Measurements from ENCODE around the gene LMBR1L. TPM values are rescaled to one million over a fixed set of nuclear protein-coding genes. Genes with fewer than 3 reads are reported as not detected.

Gene LMBR1L
- total and polyA plus RNA-seq, 2 of the 13 experiments (the other 11 are each of a cell fraction or from before 2014, with no cell fraction given): 12.2 to 65.9 TPM

DNA sequence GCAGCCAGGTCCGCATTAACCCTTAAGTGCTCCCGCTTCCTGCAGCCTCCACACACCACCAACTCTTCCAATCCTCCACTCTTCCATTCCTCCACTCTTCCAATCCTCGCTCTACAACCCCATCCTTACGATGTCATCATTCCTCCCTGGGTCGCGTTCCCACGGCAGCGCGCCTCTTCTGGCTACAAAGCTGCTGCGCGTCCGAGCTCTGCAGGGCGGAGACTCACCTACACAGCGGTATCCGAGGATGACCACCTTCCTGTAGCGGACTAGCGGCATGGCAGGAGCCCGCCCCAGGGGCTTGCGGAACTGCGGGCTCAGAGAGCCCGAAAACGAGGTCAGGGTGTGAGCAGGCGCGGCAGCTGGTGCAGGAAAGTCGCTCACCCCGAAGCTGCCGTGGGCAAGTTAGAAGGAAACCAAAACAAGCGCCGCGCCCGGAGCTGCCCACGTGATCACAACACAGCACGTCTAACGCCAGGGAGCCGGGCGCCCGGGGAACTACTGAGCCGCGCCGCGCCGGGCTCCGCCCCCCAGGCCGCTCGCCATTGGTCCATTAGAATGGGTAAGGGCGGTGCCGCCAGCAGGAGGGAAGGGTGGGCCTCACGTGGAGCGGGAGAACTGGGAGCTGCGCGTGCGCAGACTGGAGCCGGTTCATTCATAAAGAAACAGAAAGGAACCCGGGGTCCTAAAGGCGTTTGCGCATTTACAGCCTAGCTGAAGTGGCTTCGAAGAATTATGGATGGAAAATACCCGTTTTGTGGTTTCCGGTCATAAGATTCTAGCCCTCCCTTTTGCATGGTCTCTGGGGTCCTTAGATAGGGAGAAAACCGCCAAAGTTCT lies 40.9 kb downstream of the LMBR1L start, which contains the start of gene RHEBL1 (continued):
- TF ChIP-seq SAFB2 (CRISPR knock-in tag; IDR thresholded peaks at IDR 0.05; ENCODE audit: borderline replicate concordance, low read depth) (no peak), RELA (CRISPR knock-in tag; IDR thresholded peaks at IDR 0.05) (no peak), ZNF839 (CRISPR knock-in tag; IDR thresholded peaks at IDR 0.05; ENCODE audit: borderline replicate concordance) (no peak), RBAK (CRISPR knock-in tag; IDR thresholded peaks at IDR 0.05) (no peak), SMAD3 (CRISPR knock-in tag; IDR thresholded peaks at IDR 0.05) (no peak), STAG1 (CRISPR knock-in tag; IDR thresholded peaks at IDR 0.05) (no peak), MAZ (IDR thresholded peaks at IDR 0.05; ENCODE audit: borderline replicate concordance, low read depth, low read length) (peak; percentile 40; the same call in 1 of the 2 replicates), MAZ (CRISPR knock-in tag; IDR thresholded peaks at IDR 0.05; ENCODE audit: low read depth) (peak; percentile 10; the same call in 1 of the 2 replicates), CHCHD3 (CRISPR knock-in tag; IDR thresholded peaks at IDR 0.05) (no peak), MXD1 (CRISPR knock-in tag; IDR thresholded peaks at IDR 0.05) (no peak; the same call in 1 of the 2 replicates), ZNF143 (CRISPR knock-in tag; IDR thresholded peaks at IDR 0.05) (peak; percentile 50; the same call in 1 of the 2 replicates), ZNF605 (CRISPR knock-in tag; IDR thresholded peaks at IDR 0.05) (peak; percentile 91), GPBP1L1 (CRISPR knock-in tag; IDR thresholded peaks at IDR 0.05) (no peak), CHD2 (IDR thresholded peaks at IDR 0.05; ENCODE audit: low read depth, low read length) (no peak)
- TF ChIP-seq, protein P1, sequence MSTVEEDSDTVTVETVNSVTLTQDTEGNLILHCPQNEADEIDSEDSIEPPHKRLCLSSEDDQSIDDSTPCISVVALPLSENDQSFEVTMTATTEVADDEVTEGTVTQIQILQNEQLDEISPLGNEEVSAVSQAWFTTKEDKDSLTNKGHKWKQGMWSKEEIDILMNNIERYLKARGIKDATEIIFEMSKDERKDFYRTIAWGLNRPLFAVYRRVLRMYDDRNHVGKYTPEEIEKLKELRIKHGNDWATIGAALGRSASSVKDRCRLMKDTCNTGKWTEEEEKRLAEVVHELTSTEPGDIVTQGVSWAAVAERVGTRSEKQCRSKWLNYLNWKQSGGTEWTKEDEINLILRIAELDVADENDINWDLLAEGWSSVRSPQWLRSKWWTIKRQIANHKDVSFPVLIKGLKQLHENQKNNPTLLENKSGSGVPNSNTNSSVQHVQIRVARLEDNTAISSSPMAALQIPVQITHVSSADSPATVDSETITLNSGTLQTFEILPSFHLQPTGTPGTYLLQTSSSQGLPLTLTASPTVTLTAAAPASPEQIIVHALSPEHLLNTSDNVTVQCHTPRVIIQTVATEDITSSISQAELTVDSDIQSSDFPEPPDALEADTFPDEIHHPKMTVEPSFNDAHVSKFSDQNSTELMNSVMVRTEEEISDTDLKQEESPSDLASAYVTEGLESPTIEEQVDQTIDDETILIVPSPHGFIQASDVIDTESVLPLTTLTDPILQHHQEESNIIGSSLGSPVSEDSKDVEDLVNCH (CRISPR knock-in tag; IDR thresholded peaks at IDR 0.05): no peak
- TF ChIP-seq, protein P2, sequence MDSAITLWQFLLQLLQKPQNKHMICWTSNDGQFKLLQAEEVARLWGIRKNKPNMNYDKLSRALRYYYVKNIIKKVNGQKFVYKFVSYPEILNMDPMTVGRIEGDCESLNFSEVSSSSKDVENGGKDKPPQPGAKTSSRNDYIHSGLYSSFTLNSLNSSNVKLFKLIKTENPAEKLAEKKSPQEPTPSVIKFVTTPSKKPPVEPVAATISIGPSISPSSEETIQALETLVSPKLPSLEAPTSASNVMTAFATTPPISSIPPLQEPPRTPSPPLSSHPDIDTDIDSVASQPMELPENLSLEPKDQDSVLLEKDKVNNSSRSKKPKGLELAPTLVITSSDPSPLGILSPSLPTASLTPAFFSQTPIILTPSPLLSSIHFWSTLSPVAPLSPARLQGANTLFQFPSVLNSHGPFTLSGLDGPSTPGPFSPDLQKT (CRISPR knock-in tag; IDR thresholded peaks at IDR 0.05; ENCODE audit: borderline replicate concordance): no peak
- TF ChIP-seq, protein P3, sequence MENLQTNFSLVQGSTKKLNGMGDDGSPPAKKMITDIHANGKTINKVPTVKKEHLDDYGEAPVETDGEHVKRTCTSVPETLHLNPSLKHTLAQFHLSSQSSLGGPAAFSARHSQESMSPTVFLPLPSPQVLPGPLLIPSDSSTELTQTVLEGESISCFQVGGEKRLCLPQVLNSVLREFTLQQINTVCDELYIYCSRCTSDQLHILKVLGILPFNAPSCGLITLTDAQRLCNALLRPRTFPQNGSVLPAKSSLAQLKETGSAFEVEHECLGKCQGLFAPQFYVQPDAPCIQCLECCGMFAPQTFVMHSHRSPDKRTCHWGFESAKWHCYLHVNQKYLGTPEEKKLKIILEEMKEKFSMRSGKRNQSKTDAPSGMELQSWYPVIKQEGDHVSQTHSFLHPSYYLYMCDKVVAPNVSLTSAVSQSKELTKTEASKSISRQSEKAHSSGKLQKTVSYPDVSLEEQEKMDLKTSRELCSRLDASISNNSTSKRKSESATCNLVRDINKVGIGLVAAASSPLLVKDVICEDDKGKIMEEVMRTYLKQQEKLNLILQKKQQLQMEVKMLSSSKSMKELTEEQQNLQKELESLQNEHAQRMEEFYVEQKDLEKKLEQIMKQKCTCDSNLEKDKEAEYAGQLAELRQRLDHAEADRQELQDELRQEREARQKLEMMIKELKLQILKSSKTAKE (CRISPR knock-in tag; IDR thresholded peaks at IDR 0.05; ENCODE audit: borderline replicate concordance): no peak
- TF ChIP-seq, protein P4, sequence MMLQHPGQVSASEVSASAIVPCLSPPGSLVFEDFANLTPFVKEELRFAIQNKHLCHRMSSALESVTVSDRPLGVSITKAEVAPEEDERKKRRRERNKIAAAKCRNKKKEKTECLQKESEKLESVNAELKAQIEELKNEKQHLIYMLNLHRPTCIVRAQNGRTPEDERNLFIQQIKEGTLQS (CRISPR knock-in tag; IDR thresholded peaks at IDR 0.05): no peak
